ENCODE results near the gene FSTL4.
"Not testable (repeated sequence)": the region's sequence is repeated elsewhere in the genome, so short reads cannot be mapped to it uniquely, and the experiment has no call there.

Gene FSTL4

DNA sequence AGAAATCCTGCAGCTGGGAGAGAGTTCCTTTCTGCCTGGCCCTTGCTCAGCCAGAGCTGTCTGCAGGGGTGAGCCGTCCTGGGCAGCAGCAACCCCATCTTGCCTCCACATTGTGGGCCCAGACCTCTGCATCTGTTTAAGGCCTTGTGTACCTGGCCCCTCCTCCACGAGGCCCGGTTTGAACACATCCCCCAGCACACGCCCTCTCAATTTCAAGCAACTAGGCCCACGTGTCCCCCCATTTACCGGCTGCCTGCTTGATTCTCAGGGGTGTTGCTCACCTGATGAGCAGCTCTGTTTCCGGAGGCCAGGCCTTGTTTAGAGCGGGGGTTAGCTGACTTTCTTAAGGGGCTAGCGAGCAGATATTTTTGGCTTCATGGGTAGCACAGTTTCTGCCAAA is 378.7 kb downstream of the FSTL4 start:
- no peak for DNase-seq

DNA sequence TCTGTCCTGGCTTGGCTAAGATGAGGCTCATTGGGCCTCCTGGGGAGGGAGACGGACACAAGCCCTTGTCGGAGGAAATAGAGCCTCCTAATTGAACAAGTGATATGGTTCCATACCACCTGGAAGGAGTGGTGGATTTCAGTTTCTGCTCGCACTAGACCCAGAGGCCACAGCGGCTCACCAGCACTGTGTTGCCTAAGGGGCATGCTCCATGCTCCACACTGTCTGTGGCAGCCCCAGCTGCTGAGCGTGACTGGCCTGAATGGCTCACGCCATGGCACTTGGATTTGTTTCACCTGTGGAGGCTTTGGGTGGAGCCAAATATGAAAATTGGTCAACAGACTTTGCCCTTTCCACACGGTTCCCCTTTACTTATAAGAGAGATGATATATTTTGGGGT is 379.4 kb downstream of the FSTL4 start:
- DNase-seq = no peak

DNA sequence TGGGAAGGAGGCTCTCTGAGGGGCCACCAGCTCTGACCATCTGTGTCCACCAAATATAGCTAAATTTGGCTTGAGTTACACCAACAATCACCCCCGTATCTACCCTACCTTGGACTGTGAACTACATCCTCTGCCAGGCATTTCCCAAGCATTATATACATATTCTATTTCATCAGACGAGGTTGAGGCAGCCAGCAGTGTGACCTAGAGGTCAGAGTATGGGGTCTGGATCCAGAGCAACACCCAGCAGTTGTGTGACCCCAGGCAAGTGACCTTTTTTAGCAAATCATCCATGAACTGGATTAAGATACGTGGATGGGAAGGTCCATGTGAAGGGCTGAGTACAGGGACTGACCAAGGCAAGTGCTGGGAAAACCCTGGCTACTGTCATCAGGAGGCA is 379.9 kb downstream of the FSTL4 start:
- no peak for DNase-seq

DNA sequence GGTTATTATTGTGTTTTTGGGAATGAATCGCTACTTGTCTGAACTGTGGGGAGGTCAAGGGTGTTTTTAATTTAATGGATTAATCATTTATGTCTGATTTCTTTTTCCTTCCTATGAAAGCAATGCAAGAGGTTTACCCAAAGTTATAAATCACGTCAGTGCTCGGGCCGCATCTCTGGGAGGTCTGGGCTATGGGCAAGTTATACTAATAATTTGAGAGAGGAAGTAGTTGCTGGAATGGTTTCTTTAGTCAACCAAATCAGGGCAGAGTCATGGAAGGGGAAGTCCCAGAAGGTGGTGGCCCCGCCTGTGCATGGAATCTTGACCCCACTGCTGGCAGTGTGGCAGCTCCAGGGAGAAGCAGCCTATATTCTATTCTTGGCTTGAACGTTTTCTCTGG is 380.3 kb downstream of the FSTL4 start:
- no peak for DNase-seq

DNA sequence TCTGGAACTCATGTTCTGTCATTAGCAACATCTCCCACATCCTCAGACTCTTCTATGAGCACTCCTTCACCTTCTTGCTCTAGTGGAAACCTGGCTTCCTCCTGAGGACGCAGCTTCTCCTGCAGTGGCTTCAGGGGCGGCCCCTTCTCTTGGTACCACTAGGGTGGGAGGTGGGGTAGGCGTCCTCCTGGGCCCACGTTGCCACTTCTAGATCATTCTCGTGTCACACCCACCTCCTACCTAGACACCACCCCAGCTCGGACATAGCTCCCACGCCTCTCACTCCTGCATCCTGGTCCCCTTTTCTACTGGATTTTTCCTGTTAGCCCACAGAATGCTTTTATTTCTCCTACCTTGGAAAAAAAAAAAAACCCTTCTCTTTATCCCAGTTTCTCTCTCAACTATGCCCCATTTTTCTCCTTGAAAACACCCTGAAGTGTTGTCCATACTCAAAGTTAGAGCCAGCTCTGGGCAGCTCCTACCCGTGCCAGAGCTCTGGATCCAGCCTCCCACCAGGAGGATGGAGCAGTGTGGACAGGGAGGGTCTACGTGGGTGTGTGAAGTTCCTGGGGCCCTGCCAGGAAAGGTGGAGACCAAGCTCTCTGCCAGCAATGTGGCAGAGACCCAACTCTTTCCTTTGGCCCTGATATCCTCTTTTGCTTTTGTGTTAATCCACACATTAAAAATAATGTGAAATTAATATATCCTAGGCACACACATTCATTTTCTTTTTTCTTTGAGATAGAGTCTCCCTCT is 381.3 kb downstream of the FSTL4 start:
- DNase-seq = no peak

DNA sequence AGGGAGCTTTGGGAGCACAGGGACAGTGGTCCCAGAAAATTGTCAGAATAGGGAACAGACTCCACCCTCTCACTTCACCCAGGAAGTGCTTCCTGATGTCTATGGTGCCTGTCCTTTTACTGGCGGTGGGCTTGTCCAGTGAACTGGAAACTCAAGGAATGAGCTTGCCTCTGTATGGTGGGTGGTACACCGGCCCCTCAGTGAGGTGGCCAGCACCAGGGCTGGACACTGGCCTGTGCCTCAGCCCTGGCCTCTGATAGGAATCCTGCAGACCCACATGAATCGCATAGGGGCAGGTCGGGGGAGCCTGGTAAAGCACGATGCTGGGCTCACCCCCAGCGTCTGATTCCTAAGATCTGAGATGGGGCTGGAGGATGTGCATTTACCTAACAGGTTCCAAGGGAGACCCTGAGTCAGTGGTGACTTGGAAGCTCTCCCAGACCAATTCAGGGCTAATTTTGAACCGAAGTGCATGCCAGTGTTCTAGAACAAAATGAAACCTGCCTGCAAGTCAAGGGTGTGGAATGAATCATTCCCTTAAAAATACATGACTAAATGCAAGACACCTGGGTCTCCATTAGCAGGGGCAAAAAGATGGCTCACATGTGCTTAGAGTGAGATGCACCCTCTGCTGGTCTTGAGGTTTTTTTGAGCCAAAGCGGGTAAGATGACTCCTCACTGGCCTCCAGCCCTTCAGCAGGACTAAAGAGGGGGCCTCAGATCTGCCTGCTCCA is 382.2 kb downstream of the FSTL4 start:
- no peak for DNase-seq

DNA sequence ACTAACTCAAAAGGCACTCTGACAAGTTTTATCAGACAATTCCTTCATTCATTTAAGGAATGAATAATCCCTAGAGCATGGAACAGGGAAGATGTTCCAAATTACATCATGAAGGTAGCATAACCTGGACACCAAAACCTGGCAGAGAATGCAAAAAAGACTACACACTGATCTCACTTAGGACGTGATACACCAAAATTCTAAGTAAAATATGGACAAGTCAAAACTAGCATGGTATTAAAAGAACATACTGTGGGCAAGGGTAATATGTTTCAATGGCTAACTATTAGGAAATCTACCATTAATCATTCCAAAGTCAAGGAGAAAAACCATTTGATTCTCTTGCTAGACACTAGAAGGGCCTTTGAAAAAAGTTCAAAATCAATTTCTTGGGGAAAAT is 384.0 kb downstream of the FSTL4 start:
- DNase-seq = no peak

DNA sequence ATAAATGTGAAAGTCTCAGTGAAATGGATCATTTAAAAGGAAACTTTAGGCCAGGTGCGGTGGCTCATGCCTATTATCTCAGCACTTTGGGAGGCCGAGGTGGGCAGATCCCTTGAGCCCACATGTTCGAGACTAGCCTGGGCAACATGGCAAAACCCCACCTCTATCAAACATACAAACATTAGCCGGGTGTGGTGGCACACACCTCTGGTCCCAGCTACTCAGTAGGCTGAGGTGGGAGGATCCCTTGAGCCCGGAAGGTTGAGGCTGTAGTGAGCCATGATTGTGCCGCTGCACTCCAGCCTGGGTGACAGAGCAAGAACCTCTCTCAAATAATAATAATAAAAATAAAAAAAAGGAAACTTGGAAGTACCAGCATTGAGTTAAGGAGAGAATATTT is 384.4 kb downstream of the FSTL4 start:
- no peak for DNase-seq

DNA sequence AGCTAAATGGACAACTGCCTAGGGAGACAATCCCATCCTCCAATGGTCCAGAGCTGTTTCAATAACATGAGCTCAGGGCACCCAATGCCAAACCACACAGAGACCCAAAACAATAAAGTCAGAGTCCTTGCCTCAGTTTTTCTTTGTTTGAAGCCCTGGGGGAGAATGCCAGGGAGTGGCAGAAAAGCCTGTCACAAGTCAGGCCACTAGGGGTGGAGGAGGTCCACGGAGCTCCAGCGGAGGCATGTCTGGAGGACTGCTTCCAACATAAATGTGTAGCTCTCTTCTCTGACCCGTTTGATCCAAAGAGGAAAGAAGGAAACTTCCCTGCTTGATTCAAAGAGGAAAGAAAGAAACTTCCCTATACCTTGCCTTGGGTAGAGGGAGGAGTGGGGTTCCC is 385.3 kb downstream of the FSTL4 start:
- DNase-seq = no peak

DNA sequence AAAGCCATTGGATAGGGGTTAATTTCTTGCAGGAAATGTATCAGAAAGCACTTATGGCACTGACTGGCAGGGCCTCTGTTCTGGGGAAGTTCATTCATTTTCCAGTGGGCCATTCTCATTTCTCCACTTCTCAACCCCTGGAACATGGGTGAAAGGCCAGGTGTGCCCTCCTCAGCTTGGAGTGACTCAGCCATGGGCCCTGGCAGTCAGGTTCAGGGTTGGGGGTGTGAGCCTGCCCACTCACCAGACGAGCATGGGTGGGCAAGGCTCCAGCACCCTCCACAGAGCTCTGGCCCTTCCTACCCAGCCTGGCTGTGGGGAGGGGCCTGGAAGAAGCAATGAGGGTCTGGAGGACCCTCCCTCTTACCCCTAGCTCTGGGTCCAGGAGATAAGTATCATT is 386.2 kb downstream of the FSTL4 start:
- no peak for DNase-seq

DNA sequence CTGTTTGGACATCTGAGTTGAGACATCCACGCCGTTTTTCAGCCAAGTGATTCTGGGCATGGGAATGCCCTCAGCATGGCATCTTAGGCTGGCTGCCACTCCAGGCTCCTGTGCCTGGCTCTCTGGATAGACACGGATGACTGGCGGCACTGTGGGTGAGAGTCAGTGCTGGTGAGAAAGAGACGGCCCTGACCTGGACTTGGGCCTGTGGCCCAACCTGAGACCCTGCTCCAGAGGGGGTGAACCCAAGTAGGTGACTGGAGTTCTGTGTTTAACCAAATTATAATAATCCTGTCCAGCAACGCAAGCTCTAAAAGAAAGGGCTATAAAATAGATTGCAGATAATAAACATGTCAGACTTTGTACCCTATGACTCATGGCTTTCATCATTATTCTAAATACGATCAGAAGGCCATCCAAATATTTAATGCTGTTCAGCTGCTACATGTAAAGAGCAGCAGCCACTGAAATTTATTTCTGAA is 386.6 kb downstream of the FSTL4 start:
- DNase-seq = no peak

DNA sequence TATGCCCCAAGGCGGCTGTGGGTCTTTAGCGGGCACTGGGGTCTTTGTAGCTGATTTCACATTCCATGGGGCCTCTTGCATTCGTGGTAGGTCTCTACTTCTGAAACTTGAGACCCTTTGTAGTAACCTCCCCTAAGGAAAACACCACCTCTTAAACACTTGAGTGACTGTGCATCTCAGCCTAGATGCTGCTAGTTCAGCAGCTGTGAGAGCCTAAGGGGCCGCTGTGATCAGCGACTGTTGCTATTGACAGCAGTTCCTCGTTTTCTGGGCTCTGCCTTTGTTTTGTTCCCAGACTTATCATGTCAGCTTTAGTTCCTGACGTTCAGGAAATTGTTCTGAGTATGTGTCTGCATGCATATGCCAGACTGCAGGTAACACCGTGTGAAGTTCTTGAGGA is 389.4 kb downstream of the FSTL4 start:
- DNase-seq = no peak

DNA sequence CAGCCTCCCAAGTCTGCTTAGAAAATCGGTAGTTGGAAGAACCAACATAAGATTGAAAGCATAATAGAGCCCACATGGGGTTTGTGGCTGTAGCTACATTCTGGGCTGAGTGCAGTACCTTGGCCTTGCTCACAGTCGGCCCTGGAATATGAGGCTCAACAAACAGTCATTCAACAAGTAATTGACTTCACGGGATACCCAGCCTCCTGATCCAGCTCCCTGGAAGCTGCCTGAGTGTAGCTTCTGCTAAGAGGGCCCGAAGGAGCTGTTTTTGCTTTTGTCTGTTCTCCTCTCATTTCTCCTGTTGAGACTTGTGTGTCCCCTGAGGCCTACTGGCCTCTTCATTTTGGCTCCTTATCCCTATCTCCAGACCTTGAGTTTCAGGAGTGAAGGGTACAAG is 389.8 kb downstream of the FSTL4 start:
- no peak for DNase-seq

DNA sequence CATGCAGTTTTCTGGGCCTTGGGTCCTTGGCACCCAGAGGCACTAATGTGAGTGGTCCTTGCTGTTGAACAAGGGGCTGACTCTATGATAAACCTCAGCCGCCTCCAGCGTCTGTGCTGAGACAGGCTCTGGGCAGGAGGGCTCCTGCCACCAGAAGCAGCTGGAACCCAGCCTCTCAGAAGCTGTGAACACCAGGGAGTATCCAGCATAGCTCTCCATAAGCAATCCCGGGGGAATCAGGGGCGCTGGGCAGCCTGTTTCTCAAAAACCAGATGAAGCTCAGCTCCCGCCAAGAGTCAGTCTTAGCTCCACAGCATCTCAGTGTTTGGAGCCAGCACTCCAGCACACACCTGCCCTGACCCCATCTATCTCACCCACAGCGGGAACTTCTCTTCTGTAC is 390.3 kb downstream of the FSTL4 start:
- no peak for DNase-seq

DNA sequence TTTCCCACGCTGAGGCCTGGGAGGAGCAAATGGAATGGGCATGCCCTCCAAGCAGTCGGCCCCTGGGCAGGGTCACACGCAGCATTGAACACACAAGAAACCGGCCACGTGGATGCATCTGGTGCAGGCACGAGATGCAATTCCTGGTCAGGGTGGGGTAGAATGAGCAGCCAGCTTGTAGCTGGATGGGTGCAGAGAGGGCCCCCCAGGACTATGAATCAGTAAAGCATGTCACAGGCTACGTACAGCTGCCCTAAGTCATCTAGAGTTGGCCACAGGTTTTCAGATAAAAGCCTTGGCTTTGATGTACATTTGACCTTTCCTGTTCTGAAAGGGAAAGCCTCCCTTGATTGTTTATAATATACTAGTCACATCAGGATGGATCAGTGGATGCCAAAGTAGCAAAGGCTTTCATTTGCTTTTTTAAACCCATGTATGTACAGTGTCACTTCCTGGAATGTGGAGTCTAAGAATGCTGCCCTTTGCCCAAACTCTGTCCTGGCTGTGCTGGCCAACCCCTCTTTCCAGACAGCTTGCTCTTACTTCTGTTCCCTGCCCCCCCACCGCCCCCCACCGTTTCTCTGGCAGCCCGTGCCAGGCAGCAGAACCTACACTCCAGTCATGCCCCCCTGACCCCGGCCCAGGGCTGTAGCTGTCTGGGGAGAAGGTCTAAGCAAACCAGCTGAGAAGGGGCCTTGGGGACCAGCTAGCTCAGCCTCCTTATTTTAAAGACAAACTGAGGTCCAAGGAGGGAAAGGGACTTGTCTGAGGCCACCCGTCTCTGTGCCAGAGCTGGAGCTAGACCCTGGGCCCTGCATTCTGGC is 391.3 kb downstream of the FSTL4 start:
- no peak for DNase-seq

DNA sequence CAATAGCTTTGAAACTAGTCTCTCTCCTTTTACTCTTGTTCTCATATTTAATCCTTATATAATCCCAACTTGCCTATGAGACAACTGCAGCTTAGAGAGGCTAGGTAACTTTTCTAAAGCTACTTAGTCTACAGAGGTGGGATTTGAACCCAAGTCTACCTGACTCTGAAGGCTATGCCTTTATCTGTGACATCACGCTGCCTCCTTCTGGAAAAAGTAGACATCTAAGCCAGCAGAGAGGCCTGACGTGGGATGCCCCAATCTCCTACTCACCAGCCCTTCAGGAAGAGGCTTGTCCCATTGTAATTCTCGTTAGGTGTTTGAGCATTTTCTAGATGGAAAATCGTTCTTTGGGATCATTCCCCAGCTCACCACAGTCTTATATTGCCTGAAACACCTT is 393.0 kb downstream of the FSTL4 start:
- DNase-seq = no peak

DNA sequence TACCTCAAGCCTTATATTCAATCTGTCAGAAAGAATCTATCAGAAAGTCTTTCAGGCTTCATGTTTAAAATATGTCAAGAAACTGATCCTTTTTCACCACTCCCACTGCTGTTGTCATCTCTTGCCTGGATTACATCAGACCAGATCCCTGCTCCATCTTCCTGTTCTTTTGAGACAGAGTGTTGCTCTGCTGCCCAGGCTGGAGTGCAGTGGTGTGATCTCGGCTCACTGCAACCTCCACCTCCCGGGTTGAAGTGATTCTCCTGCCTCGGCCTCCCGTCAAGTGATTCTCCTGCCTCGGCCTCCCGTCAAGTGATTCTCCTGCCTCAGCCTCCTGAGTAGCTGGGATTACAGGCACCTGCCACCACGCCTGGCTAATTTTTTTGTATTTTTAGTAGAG is 396.2 kb downstream of the FSTL4 start:
- not testable (repeated sequence) for DNase-seq

DNA sequence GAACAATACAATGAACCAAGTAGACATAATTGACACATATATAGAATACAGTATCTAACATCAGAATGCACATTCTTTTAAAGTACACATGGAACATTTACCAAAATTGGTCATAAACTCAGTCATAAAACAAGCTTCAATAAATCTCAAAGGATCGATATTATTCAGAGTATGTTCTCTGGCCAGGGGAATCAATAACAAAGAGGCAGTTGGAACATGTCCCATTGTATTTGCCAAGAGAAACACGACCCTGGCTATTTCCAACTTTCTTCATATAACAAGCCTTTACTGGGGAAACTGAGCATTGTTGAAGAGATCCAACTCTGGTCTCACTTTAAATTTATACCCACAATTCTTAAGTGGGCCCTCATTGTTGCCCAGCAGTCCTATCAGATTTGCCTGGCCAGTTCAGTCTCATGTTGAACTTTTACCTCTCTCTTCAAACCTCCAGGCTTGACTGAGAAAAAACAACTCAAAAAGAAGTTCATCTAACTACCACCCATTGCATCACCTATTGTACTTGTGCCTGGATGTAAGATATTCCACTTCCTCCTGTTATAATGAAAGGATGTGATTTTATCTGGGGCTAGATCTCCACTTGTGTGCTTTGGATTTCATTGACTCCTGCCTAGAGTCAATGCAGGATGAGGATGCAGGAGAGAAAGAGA is 398.1 kb downstream of the FSTL4 start:
- DNase-seq = no peak

DNA sequence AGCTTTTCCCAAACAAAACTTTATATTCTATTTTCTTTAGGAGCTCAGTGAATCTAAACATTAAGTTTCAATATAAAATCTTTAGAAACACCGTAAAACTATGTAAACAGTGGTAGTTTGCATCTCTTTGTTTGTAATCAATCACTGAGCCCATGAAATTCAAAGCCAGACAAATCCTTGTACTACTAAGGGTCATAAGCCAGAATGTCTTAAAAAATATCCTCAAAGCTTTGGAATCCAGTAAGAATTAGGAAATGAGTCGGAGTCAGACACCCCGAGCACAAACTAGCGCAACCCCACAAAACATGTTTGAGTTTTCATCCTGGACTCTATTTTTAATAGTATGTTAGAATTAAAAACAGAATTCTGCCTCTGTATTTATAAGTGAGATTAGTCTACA is 406.7 kb downstream of the FSTL4 start:
- no peak for DNase-seq

DNA sequence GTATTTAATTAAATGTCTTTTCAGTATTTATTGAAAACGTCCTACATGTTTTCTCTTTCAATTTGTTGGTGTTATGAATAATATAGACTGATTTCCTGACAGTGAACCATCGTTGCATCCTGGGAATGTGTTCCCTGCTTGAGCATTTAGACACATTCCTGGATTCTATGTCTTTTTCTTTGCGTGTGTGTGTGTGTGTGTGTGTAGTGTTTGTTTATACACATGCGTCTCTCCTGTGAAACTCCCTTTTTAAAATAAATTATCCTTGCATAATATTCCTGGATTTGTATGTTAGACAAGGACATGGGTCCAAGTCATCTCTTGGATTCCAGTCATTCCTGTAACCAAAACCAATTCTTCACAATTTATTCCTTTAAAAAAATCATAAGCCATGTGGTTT is 407.1 kb downstream of the FSTL4 start:
- no peak for DNase-seq

DNA sequence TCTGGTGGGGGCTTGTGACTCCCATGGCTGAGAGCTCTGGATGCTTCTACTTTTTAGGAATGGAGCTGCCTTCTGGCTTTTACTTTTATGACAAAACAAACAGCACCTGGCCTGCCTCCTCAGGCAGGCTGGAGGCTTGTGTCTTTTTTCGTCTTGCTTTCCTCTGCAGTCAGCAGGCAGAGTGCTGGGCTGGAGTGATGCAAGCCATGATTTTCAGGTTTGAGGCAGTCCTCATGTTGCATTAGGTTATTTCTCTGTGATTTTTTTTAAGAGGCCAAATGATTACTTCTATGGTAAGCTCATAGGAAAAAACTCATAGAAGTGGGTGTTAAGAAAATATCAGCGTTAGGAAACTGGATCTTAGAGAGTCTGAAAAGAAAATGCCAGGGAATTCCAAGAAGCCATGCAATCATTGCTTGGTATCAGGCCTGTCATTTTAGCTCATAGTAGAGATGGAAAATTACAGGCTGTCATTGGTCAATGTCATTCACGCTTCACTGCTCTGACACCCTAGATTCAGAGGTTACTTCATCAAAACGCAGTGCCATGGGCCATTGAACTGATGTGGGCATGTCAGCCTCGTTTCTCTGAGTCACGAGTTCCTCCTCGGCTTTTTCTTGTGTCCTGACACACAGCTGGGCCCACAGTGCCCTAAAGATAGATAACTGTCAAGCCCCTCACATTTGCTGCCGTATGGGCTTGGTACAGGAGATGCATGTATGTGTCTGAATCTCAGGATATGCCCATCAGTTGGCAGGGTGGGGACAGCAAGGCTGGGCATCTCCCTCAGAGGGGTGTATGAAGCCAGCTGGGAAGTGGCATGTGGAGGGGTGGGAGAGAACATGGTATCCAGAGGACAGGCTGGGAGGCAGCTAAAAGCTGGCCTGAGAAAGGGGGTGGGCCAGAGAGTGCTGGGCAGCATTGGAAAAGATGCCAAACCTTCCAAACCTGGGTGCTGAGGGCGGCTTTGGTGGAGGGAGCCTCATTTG is 408.7 kb downstream of the FSTL4 start:
- no peak for DNase-seq

Measured in stimulated activated naive CD4-positive, alpha-beta T cell treated with Interleukin-2 at 50 U/mL for 16 hours (primary cell).